Kidney (tissue), 14 donors: Measurements from ENCODE around the gene ZNF521. TPM values are rescaled to one million over a fixed set of nuclear protein-coding genes. Genes with fewer than 3 reads are reported as not detected.

Experiments
- DNase-seq, 5 donors: peaks; one replicate each; pipeline ENCODE4 v3.0.0-alpha.2; 2013 to 2020
- FAIRE-seq: peaks from 2 replicates; lab custom pipeline; 2012; peaks lifted over from hg19 to GRCh38; lab: Jason Lieb, UNC
- H3K27ac ChIP-seq, 2 donors: one replicate each; pipeline ENCODE4 v1.7.0; 2013; ENCODE audit warnings: low read depth in 2 of 2, low read length in 2 of 2, inconsistent platforms in 1 of 2
- H3K27me3 ChIP-seq: one replicate; pipeline ENCODE4 v1.7.1; 2013; ENCODE audit warnings: low read length, inconsistent platforms; ENCODE audit not compliant: control insufficient read depth, insufficient read depth
- H3K36me3 ChIP-seq, 3 donors: one replicate each; pipeline versions ENCODE4 v1.7.0 to v1.7.1; 2013; ENCODE audit warnings: low read length in 3 of 3, control low read depth in 1 of 3, inconsistent platforms in 1 of 3; ENCODE audit not compliant: insufficient read depth in 3 of 3, control insufficient read depth in 2 of 3
- H3K4me1 ChIP-seq, 3 donors: one replicate each; pipeline versions ENCODE4 v1.7.0 to v1.7.1; 2013; ENCODE audit warnings: low read length in 3 of 3, inconsistent platforms in 1 of 3, low read depth in 1 of 3; ENCODE audit not compliant: control insufficient read depth in 2 of 3, insufficient read depth in 2 of 3
- H3K4me3 ChIP-seq, 3 donors: one replicate each; pipeline versions ENCODE4 v1.7.0 to v1.8.1; 2013; ENCODE audit warnings: low read length in 3 of 3, control low read depth in 1 of 3, inconsistent platforms in 1 of 3
- H3K9ac ChIP-seq, 3 donors: one replicate each; pipeline versions ENCODE4 v1.7.0 to v1.7.1; 2013; ENCODE audit warnings: low read length in 3 of 3, control low read depth in 1 of 3, inconsistent platforms in 1 of 3
- H3K9me3 ChIP-seq, 3 donors: one replicate each; pipeline versions ENCODE4 v1.7.0 to v1.7.1; 2013; ENCODE audit warnings: low read length in 3 of 3, control low read depth in 1 of 3, inconsistent platforms in 1 of 3; ENCODE audit not compliant: control insufficient read depth in 2 of 3, insufficient read depth in 1 of 3
- CTCF ChIP-seq: IDR thresholded peaks from 3 replicates; pipeline ENCODE4 v1.5.1; 2012; ENCODE audit warnings: mild to moderate bottlenecking, moderate library complexity, borderline replicate concordance; ENCODE audit not compliant: insufficient read depth; ENCODE audit errors: extremely low read depth
- intact Hi-C: fragments of 100-400 bp; cut with DNase I; formaldehyde crosslinking; loops from one replicate; pipeline ENCODE4 v1.11.1; 2022
- polyA plus RNA-seq: library from polyadenylated mRNA; stranded (reverse); fragments of 350-450 nt; fragmentation: Illumina TruSeq; extraction: RNeasy Lipid Tissue Mini Kit (QIAGEN cat#74804); gene quantifications from one replicate; pipeline ENCODE4 v1.2.3, GENCODE V29; 2014; ENCODE audit warnings: low read depth, low replicate concordance; ENCODE audit not compliant: insufficient read depth
- total RNA-seq: library from RNA; stranded (reverse); fragmentation: NEBNext Ultra II Directional; extraction: Animal tissue kit (Norgen Biotek cat#: 25700); gene quantifications from one replicate; pipeline ENCODE4 v1.2.1, GENCODE V29; 2021
- donor health status: control.
- donor health status: control.
- donor health status: control.
- donor health status: control.
- donor health status: control.
- donor health status: DM: yes; HTN: yes; CAD: no.
- donor health status: Normal renal cell carcinoma (clear cell type).

ZNF521 gene
- total and polyA plus RNA-seq, 2 donors from 2014 or later, result 1.8 to 18.0 TPM

- intact Hi-C loops, result no loop called here
- Histone ChIP-seq H3K4me3 (no peak overlapping the region), H3K9me3 (no peaks in the 10 kb centered on the region), H3K27ac (no peak overlapping the region), H3K4me1 (no peaks in the 10 kb centered on the region), H3K9ac (no peak overlapping the region), H3K27me3 (no peaks in the 10 kb centered on the region), H3K36me3 (no peaks in the 10 kb centered on the region)
- FAIRE-seq, result no peak
- TF ChIP-seq CTCF, result no peak
- no peak for DNase-seq
Observed at GRCh38 chr18:25248755-25249154, 103.2 kb downstream of the ZNF521 start.

- intact Hi-C loops, result no loop called here
- no peak for TF ChIP-seq CTCF
- Histone ChIP-seq H3K36me3 (no peaks in the 10 kb centered on the region), H3K4me3 (no peak overlapping the region), H3K9ac (no peak overlapping the region), H3K9me3 (no peaks in the 10 kb centered on the region), H3K27me3 (no peaks in the 10 kb centered on the region), H3K4me1 (no peaks in the 10 kb centered on the region), H3K27ac (no peak overlapping the region)
- no peak for DNase-seq
- no peak for FAIRE-seq
Observed at GRCh38 chr18:25247725-25248124, 104.2 kb downstream of the ZNF521 start.

- DNase-seq (no peak), FAIRE-seq (no peak)
- H3K27ac ChIP-seq, result no peak overlapping the region
- H3K4me1 ChIP-seq, result no peaks in the 10 kb centered on the region
- H3K9me3 ChIP-seq, result no peaks in the 10 kb centered on the region
- intact Hi-C loops, result no loop called here
- H3K27me3 ChIP-seq, result no peaks in the 10 kb centered on the region
- no peak overlapping the region for H3K4me3 ChIP-seq
- H3K9ac ChIP-seq, result no peak overlapping the region
- no peak for TF ChIP-seq CTCF
- H3K36me3 ChIP-seq, result no peaks in the 10 kb centered on the region
Observed at GRCh38 chr18:25244924-25245698, 106.9 kb downstream of the ZNF521 start.
